ENCODE measurements around the gene HCN4. TPM values are rescaled to one million over a fixed set of nuclear protein-coding genes. Genes with fewer than 3 reads are reported as not detected.

The HCN4 gene
- total RNA-seq, 3 donors from 2014 or later = 0.14 to 0.23 (median 0.19) TPM

GRCh38 chr15:73389971-73390544, 21.3 kb upstream of the HCN4 start:
- Histone ChIP-seq H3K4me1 (ENCODE audit: low read depth) (no peaks in the 10 kb centered on the region), H3K4me3 (no peak overlapping the region), H3K9me3 (no peaks in the 10 kb centered on the region), H3K36me3 (ENCODE audit: low read depth) (no peaks in the 10 kb centered on the region)
- TF ChIP-seq, protein P1, sequence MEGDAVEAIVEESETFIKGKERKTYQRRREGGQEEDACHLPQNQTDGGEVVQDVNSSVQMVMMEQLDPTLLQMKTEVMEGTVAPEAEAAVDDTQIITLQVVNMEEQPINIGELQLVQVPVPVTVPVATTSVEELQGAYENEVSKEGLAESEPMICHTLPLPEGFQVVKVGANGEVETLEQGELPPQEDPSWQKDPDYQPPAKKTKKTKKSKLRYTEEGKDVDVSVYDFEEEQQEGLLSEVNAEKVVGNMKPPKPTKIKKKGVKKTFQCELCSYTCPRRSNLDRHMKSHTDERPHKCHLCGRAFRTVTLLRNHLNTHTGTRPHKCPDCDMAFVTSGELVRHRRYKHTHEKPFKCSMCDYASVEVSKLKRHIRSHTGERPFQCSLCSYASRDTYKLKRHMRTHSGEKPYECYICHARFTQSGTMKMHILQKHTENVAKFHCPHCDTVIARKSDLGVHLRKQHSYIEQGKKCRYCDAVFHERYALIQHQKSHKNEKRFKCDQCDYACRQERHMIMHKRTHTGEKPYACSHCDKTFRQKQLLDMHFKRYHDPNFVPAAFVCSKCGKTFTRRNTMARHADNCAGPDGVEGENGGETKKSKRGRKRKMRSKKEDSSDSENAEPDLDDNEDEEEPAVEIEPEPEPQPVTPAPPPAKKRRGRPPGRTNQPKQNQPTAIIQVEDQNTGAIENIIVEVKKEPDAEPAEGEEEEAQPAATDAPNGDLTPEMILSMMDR (IDR thresholded peaks at IDR 0.05) = no peak
- intact Hi-C loops (cut with DNase I, micrococcal nuclease) = no loop called here
- no peak for DNase-seq
- no peak for ATAC-seq

GRCh38 chr15:73389539-73389938, 20.8 kb upstream of the HCN4 start:
- H3K36me3 ChIP-seq (ENCODE audit: low read depth) = no peaks in the 10 kb centered on the region
- H3K4me1 ChIP-seq (ENCODE audit: low read depth) = no peaks in the 10 kb centered on the region
- TF ChIP-seq, protein P1 (IDR thresholded peaks at IDR 0.05) = no peak
- intact Hi-C loops (cut with DNase I, micrococcal nuclease) = no loop called here
- no peak overlapping the region for H3K4me3 ChIP-seq
- ATAC-seq = no peak
- no peak for DNase-seq
- H3K9me3 ChIP-seq = no peaks in the 10 kb centered on the region

DNA sequence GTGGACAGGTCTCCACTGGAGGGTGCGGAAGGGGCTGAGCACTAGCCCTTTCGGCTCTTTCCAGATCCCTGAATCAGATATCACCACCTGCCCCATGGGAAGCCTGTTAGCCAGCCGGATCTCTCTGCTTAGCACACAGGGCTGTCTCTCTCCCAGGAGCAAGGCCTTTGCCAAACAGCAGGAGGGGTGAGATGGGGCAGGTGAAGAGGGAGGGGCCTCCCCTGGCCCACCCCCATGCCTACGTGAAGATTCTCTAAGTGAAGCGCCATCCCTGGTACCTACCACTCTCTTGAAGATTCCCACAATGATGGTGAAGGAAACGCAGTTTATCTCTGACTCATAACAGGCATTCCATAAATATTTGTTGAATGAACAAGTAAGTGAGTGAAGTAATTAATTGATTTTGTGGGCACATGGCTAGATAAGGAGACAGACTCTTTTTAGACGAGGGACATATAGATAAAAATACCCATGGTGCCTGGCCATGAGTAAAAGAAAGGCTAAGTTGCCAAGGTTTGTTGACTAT, 19.6 kb upstream of the HCN4 start:
- no peaks in the 10 kb centered on the region for H3K9me3 ChIP-seq
- H3K4me3 ChIP-seq = no peak overlapping the region
- TF ChIP-seq, protein P1 (IDR thresholded peaks at IDR 0.05) = no peak
- no peak for DNase-seq
- intact Hi-C loops (cut with DNase I, micrococcal nuclease) = no loop called here
- H3K36me3 ChIP-seq (ENCODE audit: low read depth) = no peaks in the 10 kb centered on the region
- peaks cover 8% of the 10 kb centered on the region for H3K4me1 ChIP-seq (ENCODE audit: low read depth)
- no peak for ATAC-seq

- Histone ChIP-seq H3K4me1 (ENCODE audit: low read depth) (peaks cover 8% of the 10 kb centered on the region), H3K4me3 (no peak overlapping the region), H3K9me3 (no peaks in the 10 kb centered on the region), H3K36me3 (ENCODE audit: low read depth) (no peaks in the 10 kb centered on the region)
- DNase-seq (no peak), ATAC-seq (no peak)
- intact Hi-C loops (cut with DNase I, micrococcal nuclease) = no loop called here
- TF ChIP-seq, protein P1 (IDR thresholded peaks at IDR 0.05) = no peak
These were observed 18.9 kb upstream of the HCN4 start for GRCh38 chr15:73387507-73388255.

DNA sequence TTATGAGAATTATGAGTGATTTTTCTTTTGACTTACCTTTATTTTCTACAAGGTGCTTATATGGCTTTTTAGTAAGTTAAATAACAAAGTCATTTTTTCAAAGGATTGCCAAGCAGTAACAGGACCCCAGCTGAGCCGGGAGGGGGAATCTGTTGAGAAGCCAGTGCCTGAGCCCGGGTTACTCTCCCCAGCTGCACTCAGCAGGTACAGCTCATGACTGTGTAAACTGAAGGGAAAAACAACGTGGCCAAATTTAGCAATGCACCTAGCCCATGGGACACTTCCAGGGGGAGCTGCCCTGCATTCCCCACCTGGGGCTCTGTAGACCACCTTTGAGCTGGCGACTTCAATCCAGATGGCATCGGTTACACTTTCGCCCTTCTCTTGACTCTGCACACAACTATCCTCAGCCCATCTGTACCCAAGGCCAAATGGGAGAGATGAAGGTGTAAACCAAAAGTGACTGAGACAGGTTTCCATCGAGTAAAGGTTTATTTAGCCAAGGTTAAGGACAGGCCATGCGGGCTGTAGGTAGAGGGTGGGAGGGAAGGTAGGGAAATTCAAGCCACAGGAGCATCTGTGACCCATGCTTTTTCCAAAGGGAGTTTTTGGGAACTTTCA, 18.2 kb upstream of the HCN4 start:
- Histone ChIP-seq H3K9me3 (no peaks in the 10 kb centered on the region), H3K4me3 (no peak overlapping the region), H3K36me3 (ENCODE audit: low read depth) (no peaks in the 10 kb centered on the region), H3K4me1 (ENCODE audit: low read depth) (peaks cover 8% of the 10 kb centered on the region)
- intact Hi-C loops (cut with DNase I, micrococcal nuclease) = no loop called here
- DNase-seq = no peak
- TF ChIP-seq, protein P1 (IDR thresholded peaks at IDR 0.05) = no peak
- ATAC-seq = no peak

Measured in mucosa of descending colon (tissue), 3 donors.